SIG-M5 treated with dmso at 0.1 percent for 504 hours (cell line): Measurements from ENCODE around the gene PLCG2.
"Not testable (repeated sequence)": the region's sequence is repeated elsewhere in the genome, so short reads cannot be mapped to it uniquely, and the experiment has no call there.

Experiments used
- DNase-seq: peaks from one replicate; lab custom pipeline; 2025; ENCODE audit not compliant: unreplicated experiment; lab: John Stamatoyannopoulos, UW

PLCG2 gene

DNA sequence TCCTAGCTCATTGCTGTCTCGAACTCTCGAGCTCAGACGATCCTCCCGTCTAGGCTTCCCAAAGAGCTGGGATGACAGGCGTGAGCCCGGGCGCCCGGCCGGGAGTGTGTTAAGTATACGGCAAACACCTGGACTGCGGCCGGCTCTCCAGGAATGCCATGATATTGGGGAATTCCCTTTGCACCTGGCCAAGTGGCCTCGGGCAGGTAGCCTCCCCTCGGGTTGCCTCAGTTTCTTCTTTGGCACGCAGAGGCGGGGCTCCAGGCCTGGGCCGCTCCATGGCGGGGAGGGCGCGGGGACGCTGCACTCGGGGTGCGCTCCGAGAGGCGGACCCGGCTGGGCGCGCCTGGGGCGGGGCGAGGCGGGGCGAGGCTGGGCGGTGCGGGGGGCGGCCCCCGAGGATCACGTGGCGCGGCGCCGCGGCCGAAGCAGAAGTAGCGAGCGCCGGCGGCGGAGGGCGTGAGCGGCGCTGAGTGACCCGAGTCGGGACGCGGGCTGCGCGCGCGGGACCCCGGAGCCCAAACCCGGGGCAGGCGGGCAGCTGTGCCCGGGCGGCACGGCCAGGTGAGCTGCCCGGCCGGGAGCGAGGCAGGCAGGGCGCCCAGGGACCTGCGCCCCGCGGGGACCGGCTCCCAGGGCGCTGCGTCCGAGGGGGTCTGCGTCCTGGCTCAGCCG lies at the start of gene PLCG2:
Gene PLCG2, plus strand, starts transcription at position 431 of the 675 bp plus-strand sequence. CDS start 6,699 bp downstream, outside the sequence.
- peak; percentile 71 for DNase-seq

DNA sequence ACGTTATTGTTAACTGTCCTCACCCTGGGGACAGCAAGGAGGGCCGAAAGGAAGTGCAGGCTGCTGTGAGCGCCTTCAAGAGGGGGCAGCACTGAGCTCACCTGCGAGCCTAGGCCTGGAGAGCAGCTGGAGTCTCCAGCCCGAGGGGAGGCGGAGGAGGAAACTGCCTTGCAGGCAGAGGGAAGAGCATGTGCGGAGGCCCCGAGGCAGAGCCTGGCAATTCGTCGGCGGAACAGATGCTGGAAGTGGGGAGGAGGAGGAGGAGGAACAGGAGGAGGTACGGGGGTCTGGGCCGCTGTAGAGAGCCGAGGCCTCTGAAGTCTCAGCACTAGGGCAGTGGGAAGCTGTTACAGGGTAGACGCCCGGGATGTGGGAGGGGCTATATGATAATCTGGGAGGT lies 49.6 kb upstream of the PLCG2 start:
- no peak for DNase-seq

DNA sequence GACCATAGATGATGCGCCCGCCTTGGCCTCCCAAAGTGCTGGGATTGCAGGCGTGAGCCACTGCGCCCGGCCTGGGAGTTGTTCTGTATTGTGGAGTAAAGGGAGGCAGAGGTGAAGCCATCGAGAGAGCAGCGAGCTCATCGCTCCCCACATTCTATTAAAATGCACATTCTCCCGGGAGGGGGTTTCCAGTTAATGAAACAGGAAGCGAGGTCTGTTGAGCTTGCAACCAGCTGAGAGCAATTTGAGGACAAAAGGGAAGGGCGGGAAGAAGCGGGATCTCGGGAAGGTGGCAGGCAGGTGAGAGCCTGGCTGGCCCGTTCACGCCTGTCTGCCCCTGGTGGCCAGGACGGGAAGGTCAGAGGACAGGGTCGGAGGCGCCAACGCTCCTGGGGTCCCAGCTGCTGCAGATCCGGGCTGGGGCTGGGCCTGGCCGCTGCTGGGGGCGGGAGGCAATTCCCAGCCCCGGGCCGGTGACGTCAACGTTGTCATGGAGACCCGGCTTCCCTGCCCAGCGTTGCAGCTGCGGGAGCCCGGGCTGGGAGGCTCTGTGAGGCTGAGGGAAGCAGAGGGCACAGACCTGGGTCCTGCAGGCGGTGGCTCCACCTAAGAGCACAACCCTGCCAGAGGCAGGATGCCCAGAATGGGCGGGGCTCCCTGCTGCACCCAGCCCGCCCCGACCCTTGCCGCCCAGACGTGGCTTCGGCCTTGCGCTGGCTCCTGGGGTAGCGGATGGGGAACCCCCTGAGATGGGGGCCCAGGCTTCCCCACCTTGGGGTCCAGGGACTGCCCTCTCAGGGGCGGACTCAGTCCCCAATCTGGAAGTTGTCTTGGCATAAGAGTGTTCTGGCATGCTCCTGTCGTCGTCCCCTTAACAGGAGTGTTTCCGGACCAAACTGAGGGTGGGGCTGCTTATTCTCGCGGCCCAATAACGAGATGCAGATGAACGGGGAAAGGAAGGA lies 48.7 kb upstream of the PLCG2 start:
- peak; percentile 29 for DNase-seq

DNA sequence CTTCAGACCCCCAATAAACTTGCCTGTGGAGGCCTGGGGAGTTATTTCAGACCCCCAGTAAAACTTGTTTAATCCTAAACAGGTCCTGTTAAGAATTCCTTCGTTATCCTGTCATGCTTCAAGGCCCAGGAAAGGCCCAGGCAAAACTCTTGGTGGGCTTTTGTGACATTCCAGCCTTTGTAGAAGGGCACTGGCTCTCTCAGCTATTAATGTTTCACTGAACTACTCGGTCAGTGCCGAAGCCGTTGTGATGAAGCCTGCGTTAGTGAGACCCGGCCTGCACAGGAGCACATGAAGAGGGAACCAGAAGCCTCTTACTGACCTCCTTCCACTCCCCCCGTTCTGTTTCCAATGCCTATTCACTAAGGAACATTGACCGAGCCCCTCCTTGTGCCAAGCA lies 47.4 kb upstream of the PLCG2 start:
- DNase-seq, result no peak

DNA sequence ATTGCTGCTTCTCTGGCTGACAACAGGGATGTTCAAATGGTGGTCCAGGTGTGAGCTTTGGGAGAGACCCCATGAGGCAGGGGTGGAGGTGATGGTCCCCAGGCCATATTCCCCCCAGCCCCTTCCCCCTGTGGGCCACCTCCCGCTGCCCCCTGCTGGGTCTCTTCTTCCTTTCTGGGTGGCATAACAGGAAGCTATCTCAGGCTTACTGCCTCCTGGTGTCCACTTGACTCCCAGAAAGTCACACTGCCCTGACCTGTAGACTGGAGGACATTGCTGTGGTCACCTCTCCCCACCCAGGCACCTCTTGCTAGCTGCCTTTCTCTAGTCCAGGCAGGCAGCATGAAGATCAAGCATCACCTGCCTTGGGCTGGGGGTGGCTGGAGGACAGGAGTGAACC lies 46.4 kb upstream of the PLCG2 start:
- DNase-seq, result no peak

DNA sequence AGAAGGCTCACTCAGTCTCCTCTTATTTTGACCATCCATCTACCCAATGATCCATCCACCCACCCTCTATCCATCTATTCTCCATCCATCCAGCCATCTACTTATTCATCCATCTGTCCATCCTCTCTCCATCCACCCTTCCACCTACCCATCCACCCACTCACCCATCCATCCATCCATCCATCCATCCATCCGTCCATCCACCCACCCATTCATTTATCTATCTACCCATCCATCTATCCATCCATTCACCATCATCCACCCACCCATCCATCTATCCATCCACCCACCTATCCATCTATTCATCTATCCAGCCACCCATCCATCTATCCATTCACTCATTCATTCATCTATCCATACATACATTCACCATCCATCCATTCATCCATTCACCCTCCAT lies 45.8 kb upstream of the PLCG2 start:
- no peak for DNase-seq

DNA sequence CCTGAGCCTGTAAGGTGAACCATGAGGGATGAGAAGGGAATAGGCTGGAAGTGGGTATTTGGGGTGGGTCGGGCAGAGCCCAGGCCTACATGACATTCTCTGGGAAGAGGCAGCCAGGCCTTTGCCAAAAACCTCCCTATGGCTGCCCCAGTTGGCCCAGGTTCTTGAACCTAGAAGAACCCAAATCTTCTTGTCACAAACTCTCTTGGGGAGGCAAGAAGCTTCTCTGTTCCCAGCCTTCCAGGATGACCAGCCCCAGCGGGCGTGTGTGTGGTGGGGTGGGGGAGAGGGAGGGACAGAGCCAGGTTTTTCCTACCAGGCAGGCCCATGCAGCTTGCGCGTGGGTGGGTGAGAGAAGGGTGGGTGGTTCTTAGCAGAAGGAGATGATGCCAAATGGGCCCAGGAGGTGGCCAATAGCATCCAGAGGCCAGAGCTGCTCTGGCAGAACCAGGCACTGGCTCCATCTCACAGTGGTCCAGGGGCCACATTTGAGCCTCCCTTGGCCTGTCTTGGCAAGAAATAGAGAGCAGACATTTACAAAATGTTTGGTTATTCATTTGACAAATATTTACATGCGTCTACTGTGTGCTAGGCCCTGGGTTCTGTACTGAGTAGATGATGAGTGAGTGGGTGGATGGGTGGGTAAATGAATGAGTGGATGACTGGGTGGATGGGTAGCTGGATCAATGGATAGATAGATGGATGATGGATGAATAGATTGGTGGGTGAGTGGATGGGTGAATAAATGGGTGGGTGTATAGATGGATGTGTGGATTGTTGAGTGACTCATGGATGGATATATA lies 44.3 kb upstream of the PLCG2 start:
- DNase-seq, result no peak

DNA sequence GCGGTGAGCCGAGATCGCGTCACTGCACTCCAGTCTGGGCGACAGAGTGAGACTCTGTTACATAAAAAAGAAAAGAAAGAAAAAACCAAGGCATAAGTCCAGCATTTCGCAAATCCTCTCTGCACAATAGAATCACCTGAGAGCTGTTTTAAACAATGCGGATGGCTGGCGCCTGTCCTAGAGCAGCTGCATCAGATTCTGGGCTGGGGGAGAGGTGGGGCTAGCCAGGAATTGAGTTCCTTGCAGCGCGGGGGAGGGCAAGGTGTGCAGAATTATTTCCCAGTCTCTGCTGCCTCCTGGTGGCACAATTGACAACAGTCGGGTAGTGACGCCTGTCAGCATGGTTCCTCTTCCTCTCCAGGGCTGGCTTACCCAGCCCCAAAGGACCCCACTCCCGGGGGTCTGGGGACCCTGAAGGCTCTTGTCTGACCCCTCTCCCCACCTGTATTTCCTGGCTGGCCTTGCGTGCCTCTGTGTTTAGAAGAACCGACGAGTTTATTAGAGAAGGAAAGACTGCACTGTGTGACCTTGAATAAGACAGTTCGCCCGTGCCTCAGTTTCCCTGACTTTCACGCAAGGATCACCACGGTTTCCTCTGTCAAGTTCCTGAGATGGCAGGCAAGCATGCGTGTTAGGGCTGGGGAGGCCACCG lies 41.1 kb upstream of the PLCG2 start:
- peak; percentile 71 for DNase-seq

DNA sequence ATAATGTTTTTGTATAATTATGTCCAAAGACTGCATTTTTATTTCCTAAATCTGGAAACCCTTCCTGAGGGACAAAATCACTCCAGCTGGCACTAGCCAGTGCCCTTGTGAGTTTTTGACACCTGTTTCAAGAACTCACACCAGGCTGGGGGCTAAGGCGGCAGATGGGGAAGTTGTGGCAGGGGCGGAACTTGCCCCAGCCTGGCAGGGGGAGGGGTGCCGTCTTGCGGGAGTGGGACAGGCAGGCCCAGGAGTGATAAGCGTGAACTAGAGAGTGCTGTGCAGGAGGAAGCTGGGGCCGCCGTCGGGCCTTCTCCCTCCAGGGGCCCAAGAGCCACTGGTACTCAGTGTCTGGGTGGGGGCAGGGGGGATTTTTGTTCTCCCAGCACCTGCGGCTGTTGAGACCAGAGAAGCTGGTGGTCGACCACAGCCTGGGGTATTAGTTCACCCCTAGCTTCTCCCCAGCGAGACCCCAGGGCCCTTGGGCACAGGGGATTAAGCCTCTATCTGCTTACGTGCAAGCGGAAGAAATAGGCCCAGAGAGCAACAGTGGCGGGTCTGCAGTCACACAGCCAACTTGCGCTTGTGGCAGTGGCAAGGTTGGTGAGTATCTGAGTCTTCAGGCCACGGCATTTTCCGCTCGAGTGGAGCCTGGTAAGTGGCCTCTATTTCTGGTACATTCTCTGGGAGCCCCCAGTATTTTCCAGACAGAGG lies 40.2 kb upstream of the PLCG2 start:
- DNase-seq, result peak; percentile 86

DNA sequence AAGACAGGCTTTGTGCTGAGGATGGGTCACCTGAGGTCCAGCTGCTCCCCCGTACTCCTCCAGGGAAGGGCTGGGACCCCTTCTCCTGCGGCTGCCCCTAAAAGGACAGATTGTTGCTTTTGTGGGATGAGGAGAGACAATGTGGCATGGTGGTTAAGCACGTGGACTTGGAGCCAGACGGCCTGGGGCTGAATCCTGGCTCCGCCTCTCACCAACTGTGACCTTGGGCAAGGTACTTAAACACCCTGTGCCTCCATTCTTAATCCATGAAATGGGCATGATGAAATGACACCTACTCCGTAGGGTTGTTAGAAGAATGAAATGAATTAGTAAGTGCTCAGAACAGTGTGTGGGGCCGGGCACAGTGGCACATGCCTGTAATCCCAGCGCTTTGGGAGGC lies 39.6 kb upstream of the PLCG2 start:
- DNase-seq, result no peak

DNA sequence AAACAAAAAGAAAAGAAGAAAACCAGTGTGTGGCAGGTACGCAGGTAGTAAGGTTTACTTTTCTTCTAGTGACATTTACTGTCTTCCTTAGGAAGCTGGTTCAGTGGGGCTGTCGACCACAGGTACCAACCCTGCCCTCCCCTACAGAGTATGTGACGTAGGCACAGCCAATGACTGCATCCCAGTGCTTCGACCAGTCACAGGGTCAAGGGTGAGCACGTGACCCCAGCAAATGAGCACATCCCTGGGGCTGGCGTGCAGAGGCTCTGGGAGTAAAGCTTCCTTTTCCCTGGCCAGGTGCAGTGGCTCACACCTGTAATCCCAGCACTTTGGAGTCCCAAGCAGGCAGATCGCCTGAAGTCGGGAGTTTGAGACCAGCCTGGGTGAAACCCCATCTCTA lies 38.9 kb upstream of the PLCG2 start:
- no peak for DNase-seq

DNA sequence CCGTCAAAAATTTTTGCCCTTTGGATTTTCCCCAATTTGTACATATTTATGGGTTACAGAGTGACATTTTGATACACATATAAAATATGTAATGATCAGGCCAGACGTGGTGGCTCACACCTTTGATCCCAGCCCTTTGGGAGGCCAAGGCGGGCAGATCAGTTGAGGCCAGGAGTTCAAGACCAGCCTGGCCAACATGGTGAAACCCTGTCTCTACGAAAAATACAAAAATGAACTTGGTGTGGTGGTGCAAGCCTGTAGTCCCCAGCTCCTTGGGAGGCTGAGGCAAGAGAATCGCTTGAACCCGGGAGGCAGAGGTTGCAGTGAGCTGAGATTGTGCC lies 37.7 kb upstream of the PLCG2 start:
- DNase-seq, result not testable (repeated sequence)

DNA sequence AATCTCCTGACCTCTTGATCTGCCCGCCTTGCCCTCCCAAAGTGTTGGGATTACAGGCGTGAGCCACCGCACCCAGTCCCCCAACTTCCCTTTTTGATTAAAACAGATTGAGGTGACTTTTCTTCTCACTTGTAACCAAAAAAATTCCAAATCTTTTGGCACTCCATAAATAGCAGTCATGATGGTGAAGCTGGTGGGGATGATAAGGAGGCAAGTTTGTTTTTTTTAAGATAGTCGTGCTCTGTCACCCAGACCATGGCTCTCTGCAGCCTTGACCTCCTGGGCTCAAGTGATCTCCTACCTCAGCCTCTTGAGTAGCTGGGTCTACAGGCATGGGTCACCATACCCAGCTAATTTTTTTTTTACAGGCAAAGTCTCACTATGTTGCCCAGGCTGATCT lies 34.7 kb upstream of the PLCG2 start:
- no peak for DNase-seq

DNA sequence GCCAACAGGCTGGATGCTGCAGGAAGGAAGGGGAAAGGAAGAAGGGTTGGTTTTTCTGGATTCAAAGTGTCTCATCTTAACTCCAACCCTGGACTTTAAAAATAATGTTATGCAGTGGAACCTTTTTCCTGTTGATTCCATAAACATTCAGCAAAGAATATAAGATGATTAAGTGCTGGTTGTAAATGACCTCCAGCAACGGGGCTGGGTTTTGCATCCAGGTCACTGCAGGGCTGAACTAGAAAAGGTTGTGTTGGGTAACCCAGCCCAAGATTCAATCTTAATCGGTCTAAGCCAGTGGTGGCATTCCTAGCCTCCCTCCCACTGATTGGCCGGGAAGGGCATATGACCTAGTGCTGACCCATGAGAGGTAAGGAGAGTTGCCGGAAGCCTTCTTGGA lies 34.2 kb upstream of the PLCG2 start:
- no peak for DNase-seq

DNA sequence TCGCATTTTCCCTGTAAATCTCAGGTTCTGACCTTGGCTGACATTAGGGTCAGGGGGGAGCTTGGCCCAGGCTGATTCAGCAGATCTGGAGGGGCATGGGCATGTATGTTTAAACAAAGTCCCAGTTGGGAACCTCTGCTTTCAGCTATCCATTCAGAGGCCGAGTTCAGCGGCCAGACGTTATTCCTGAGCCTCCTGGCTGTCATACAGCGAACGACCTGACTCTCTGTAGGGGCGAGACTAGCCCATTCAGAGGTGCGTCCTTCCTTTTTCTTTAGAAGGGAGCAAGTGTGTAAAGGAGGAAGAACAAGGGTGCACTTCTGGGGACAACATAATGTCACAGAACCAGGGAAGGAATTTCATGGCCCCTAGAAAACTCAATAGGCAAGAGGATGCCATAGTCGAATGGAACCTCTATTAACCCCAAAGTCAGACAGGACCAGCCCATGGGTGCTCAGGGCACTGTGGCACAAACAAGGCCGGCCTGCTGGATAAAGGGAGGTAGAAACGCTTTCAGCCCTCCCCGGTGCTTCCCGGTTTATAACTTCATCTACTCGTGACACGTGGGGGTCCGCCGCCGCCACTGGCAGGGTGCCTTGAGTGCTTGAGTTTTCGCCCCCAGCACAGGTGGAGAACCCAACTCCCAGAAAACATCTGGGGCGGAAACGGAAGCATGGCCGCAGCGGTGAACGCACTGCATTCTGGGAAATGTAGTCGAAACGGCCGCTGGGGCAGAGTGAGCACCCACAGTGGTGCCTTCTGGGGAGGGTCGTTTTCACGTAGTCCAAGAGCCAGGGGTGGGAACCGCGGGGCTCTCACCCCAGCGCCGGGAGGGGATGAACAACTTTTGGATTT lies 33.2 kb upstream of the PLCG2 start:
- peak; percentile 18 for DNase-seq

DNA sequence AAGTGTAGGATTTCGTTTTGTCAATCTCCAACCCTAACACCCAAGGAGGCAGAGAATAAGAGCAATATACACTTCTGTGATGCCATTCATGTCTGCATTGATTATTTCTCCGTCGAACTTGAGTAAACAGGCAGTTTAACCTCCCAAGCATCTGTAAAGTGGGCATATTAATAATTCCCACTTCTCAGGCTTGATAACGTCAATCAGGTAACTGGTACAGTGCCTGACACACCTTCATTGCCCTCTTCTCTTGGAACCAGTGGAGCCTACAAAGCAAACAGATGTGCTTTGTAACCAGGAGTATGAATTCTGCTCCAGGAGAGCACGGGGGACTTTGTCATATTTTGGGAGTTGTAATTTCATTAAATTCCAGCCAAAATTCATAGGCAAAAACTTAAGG lies 32.5 kb upstream of the PLCG2 start:
- DNase-seq, result no peak

DNA sequence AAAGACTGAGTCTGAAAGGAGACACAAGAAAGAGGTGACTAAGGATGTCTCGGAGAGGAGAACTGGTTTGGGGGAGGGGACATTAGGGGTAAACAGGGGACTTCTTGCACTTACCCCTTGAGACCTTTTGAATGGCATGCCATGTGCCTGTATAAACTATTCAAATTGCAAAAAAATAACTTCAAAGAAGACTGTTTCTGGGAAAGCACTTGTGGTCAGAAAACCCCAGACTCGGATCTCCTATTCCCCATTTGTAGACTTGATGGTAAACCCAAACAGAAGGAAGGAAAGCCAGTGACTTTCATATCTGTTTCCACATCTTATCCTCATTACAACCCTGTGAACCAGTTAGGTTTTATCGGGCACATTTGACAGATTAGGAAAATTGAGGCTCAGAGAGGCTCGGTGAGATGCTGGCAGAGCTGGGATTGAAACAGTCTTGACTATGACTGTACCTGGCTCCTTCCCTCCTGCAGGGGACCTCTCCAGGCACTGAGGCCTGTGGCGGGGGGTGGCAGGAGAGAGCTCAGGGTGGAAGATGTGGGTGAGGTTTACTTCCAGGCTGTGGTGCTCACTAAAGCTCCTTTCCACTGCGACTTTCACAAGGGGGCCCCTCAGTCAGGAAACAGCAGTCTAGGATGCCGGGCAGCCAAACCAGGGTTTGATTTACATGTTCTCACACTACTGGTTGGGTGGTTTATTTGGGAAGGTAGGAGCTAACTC lies 30.5 kb upstream of the PLCG2 start:
- DNase-seq, result peak; percentile 7

DNA sequence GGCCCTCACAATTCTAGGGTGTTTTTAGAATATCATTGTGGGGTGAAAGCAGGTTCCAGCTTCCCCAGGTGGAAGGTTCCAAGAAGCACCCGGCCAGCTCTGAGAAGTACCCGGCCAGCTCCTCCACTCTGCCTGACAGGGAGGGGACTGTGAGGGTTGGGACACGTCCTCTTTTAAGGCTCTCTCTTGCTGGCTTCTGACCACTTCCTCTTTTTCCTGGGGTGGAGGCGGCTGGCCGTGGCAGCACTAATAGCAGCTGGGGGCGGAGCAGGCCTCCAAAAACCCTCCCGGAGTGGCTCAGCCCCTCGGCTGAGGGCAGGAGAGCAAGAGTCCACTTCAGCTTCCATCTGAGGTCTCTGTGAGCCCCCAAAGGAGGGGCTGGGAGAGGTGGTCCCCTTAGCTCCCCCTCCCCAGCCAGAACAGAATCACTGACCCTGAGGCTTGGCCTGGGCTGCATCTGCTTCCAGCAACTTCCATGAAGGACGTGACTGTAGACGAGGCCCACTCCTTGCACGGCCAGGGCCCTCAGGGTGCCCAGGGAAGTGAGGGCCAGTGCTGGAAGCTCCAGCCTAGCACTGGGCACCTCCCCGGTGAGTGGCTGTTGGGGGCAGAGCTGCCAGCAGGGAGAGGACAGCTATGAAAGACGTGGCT lies 26.7 kb upstream of the PLCG2 start:
- peak; percentile 95 for DNase-seq
